ENCODE measurements around the gene SOX12. TPM values are rescaled to one million over a fixed set of nuclear protein-coding genes. Genes with fewer than 3 reads are reported as not detected.

SOX12 gene
- total RNA-seq, 1 experiment from 2014 or later: 59.1 TPM

- CTCF ChIA-PET: interaction anchor here (0.6 to 3.2 kb wide), 4 partner anchors 20 to 60 kb away, joined by 3 to 42 read pairs (median 17); no protein-coding TSS in a partner anchor
- POLR2A ChIA-PET: interaction anchor here (1.4 kb wide), 1 partner anchor 19 kb away, joined by 4 read pairs; no protein-coding TSS in a partner anchor
Measured at GRCh38 chr20:328027-328974, 2.9 kb downstream of the SOX12 start.

More at GRCh38 chr20:328027-328974, 2.9 kb downstream of the SOX12 start:
- TF ChIP-seq ZNF138 (CRISPR knock-in tag; conservative IDR thresholded peaks at IDR 0.05) (no peak), ZSCAN18 (CRISPR knock-in tag; IDR thresholded peaks at IDR 0.05) (no peak), TEAD4 (CRISPR knock-in tag; IDR thresholded peaks at IDR 0.05) (no peak), AR (CRISPR knock-in tag; IDR thresholded peaks at IDR 0.05) (no peak), TP53 (CRISPR knock-in tag; IDR thresholded peaks at IDR 0.05) (no peak), CBFB (CRISPR knock-in tag; IDR thresholded peaks at IDR 0.05; ENCODE audit: low read depth) (no peak), FOXJ3 (CRISPR knock-in tag; IDR thresholded peaks at IDR 0.05; ENCODE audit: borderline replicate concordance) (no peak), FOXP4 (CRISPR knock-in tag; IDR thresholded peaks at IDR 0.05) (no peak), E2F5 (CRISPR knock-in tag; IDR thresholded peaks at IDR 0.05) (no peak), NR1H2 (CRISPR knock-in tag; IDR thresholded peaks at IDR 0.05) (no peak), ZNF532 (CRISPR knock-in tag; IDR thresholded peaks at IDR 0.05; ENCODE audit: borderline replicate concordance) (no peak), CDX4 (CRISPR knock-in tag; IDR thresholded peaks at IDR 0.05; ENCODE audit: borderline replicate concordance) (no peak), USF1 (CRISPR knock-in tag; IDR thresholded peaks at IDR 0.05) (no peak)
- ATAC-seq (no peak), DNase-seq (ENCODE audit: low spot score) (no peak)
- no peaks in the 10 kb centered on the region for H3K9me3 Mint-ChIP-seq
- H3K4me3 Mint-ChIP-seq: peak overlapping the region; percentile 87
- peaks cover 10% of the 10 kb centered on the region for H3K36me3 Mint-ChIP-seq
- H3K27me3 Mint-ChIP-seq (ENCODE audit: low read depth): peaks cover 13% of the 10 kb centered on the region
- H3K27ac Mint-ChIP-seq: 0 out of 2 replicates have a peak overlapping the region, but pooled peaks have one; percentile 48
- H3K4me1 Mint-ChIP-seq: peaks cover 39% of the 10 kb centered on the region

Measured in WTC11 (cell line).